NCI-H2196 (cell line): Measurements from ENCODE around the gene PXMP4.
A peak's percentile ranks its signal among the peaks of the same experiment; 100 is the strongest.

Experiments
- DNase-seq: peaks from one replicate; lab custom pipeline; 2025; ENCODE audit not compliant: unreplicated experiment; lab: John Stamatoyannopoulos, UW

Gene PXMP4

DNA sequence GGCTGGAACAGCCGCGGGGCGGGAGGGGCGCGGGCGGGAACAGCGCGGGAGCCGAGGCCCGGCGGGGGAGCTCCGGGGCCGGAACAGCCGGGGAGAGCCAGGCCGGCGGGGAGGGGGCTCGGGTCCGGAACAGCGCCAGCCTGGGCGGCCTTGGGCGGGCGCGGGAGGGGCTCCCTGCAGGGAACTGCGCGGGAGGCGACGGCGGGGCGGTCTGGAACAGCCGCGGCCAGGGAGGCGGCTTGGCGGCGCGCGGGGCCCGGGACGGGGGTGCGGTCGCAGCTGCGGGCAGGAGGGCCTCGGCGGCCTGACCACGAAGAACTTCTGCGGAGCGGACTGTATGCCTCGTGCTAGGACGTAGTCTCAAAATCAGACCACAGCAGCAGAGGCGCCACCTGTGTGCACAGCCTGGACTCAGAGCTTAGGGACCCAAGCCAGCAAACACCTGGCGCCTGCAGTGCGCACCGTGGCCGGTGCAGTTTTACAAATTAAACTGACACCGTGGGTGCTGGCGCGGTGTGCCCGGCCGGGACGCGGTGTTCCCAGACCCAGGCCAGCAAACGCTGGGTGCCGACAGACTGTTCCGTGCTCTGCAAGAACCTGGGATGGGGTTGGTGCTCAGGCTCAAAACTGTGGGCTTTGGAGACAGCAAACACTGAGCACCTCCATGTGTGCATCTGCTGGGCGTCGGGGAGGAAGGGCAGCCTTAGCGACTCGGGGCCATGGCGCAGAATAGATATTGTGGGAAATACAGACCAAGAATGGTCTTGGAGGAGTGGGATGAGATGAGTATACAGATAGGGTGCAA is 12.3 kb upstream of the PXMP4 start:
- DNase-seq = peak; percentile 98

DNA sequence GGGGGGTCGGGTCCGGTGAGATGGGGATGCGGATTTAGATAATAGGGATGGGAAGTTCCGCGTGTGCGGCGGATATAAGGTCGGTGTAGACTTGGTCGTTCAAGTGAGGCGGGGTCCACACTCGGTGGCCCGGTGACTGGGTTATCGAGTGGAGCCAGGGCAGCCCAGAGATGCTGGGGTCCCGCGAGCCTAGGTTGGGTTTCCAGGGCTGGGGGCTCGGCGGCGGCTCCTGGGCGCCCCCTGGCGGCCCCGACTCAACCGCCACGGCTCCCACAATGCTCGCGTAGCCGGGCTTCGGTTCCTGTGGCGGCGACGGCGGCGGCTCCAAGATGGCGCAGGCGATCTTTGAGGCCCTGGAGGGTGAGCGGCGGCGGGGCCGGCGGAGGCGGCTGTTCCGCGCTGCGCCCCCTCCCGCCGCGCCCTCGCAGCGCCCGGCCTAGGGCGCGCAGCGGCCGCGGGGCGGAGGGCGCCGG is 11.6 kb upstream of the PXMP4 start, which contains the start of gene ZNF341:
TSS of gene ZNF341 (plus strand) at position 304 of the 473 bp plus-strand sequence. CDS start at position 330, 26 bp downstream.
- DNase-seq = peak; percentile 98

DNA sequence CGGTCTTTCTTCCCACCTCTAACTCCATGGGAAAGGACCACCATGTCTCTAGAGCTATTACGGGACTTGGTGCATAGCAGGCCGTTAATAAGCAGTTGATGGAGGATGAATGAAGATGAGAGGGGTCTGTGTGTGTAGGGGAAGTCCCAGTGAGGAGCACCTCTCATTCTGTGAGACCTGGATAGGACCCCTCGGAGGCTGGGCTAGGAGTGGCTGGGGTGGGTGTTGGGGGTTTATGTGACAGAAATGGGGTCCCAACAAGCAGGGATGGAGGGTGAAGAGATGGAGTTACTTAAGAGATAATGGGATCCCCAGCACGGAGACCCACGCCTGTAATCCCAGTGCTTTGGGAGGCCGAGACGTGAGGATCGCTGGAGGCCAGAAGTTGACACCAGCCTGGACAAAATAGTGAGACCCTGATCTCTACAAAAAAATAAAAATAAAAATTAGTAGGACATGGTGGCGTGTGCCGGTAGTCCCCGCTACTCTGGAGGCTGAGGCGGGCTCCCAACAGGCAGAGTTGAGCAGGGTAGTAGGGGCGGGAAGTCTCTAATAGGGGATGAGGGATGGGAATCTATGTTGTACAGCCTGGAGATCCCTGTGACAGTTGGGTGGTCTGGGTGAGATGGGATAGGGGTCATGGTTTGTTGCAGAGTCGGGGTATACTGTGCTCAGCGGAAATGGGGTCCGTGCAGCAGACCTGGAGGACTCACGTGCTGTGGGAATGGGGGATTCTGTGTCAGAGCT is 11.0 kb upstream of the PXMP4 start:
- DNase-seq = no peak

DNA sequence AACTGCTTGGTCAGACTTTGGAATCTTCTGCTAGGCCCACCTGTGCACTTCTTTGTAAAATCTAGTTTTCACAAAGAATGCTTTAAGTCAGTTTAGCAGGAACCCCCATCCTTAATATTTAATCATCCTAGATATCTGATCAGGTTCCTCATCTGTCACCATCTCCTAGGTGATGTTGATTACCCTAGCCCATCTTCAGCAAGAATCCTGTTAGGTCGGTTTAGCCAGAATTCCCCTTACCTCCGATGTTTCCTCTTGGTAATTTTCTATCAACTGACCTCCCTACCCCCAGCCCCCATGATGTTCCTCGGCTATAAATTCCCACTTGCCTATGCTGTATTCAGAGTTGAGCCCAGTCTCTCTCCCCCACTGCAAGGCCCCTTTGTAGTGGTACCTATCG is 9.0 kb upstream of the PXMP4 start:
- no peak for DNase-seq

DNA sequence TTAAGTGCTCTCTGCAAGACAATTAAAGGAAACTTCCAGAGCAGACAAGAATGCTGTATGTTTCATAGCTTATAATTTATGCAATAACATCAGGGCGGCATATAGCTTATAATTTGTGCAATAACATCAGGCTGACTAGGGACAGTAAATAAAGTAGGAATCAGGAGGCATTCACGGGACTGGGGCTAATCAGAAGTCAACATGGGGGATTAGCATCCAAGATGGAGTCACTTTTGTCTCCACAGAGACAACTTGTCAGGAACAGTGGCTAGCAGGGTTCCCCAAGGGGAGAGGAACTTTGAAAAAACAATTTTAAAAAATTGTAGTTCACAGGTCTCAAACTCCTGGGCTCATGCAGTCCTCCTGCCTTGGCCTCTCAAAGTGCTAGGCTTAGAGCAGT is 8.4 kb upstream of the PXMP4 start:
- DNase-seq = no peak

DNA sequence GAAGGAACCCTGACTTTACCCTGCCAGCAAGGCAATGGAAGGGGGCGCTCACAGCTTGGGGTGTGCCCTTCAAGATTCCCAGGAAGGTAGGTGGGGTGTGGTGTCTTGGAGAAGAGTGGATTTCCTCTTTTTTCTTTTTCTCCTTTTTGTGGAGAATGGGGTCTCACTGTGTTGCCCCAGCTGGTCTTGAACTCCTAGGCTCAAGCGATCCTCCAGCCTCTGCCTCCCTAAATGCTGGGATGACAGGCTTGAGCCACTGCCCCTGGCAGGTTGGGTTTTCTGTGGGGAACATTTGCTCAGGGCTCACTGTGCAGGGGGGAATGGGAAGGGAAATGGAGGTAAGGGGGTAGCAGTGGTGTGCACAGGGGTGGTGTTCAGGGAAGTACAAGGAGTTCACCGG is 7.7 kb upstream of the PXMP4 start:
- DNase-seq = no peak

DNA sequence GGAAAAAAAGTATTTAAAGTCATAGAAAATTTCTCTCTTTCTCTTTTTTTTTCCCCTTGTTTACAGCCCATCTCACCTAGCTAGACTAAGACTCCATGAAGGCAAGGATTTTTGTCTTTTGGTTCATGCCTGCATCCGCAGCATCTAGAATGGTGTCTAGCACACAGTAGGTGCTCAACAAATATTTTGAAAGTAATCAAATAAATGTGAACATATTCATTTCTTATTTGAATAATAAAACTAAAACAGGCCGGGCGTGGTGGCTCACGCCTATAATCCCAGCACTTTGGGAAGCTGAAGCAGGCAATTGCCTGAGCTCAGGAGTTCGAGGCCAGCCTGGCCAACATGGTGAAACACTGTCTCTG is 7.0 kb upstream of the PXMP4 start:
- no peak for DNase-seq

DNA sequence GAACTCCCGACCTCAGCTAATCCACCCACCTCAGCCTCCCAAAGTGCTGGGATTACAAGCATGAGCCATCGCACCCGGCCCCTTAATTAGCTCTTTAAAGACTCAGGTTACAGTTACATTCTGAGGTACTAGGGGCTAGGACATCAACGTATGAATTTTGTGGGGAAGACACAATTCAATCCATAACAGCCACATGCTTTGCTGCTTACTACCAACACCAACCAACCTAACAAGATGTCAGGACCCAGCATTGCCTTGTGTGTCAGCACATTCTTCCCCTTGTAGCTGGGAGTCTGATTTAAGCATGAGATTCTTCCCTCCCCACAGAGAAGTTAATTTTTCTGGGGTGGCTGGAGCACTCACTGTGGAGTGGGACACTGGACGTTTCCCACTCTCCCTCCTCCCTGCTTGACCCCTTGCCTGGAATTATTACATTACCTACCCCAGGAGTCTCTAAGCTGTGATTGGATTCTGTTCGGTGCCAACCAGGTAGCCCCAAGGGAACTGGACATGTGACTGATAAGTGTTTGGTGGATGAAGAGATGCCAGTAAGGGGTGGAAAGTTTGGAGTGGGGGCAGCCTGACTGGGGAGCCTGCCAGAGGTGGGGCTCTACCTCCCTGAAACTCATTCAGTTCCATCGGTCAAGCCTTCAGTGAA is 5.6 kb upstream of the PXMP4 start:
- no peak for DNase-seq

DNA sequence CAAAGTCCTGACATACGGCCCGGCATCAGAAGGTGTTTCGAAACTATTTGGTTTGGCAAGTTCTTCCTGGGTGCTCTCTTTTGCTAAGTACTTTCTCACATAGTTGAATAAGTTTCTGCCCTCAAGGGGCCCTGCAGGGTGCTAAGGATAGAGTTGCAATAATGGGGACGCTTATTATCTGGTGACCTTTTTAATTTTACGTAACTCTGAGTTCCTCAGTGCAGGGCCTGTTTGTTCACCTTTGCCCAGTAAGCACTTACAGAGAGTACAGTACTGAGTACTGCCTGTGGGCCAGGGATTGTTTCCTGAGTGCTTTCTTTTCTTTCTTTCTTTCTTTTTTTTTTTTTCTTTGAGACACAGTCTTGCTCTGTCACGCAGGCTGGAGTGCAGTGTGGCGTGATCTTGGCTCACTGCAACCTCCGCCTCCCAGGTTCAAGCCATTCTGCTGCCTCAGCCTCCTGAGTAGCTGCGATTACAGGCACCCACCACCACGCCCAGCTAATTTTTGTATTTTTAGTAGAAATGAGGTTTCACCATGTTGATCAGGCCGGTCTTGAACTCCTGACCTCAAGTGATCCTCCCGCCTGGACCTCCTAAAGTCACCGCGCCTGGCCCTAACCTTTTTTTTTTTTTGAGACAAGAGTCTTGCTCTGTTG is 4.5 kb upstream of the PXMP4 start:
- DNase-seq = no peak

DNA sequence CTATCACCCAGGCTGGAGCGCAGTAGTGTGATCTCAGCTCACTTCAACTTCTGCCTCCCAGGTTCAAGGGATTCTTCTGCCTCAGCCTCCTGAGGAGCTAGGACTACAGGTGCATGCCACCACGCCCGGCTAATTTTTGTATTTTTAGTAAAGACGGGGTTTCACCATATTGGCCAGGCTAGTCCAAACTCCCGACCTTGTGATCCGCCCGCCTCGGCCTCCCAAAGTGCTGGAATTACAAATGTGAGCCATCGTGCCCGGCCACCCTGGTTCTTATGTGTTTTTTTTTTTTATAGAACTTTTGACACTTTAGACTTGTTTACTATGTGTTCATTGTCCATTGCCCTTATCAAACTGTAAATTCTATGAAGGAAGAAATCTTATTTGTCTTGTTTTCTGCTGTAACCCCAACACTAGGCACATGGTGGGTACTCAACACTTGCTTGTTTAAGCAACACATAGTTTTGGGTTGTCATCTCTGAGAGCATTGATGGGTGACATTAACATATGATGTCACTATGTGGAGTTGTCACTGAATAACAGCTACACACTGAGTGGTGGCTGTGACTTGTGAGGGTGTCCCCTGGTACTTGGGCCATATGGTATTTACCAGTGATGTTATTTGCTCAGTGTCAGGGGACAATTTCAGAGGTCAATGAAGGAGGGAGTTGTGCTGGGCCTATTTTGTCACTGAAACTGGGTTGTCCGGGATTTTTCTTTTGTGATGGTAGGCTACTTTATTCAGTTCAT is 1.5 kb upstream of the PXMP4 start:
- no peak for DNase-seq

DNA sequence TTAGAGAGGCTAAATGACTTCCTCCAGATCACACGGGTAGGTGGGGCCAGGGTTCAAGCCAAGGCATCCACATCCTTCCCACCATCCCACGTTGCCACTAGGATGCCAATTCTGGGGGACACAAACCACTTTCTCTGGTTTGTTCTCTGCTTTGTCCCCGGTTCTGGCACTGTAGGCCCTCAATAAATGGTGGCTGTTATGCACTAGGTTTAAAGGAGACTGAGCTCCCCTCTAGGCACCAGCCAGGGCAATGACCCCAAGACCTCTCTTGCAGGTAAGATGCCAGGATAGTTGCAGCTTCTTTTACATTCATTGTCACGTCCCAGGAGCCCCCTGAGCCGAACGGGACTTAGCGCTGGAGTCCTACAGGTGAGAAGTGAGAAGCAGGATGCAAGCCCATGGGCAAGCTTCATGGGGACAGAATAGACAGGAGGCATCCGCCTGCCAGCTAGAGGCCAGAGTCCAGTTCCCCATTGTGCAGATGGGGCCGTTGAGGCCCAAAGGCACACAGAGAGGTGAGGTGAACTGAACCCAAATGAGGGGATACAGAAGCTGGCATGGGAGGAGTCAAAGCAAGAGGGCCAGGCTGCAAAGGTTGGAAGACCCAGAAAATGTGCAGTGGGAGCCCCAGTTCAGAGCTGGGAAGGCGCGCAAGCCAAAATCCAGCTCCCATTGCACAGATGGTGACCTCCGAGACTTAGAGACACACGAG is 677 bp downstream of the PXMP4 start:
- DNase-seq = no peak

DNA sequence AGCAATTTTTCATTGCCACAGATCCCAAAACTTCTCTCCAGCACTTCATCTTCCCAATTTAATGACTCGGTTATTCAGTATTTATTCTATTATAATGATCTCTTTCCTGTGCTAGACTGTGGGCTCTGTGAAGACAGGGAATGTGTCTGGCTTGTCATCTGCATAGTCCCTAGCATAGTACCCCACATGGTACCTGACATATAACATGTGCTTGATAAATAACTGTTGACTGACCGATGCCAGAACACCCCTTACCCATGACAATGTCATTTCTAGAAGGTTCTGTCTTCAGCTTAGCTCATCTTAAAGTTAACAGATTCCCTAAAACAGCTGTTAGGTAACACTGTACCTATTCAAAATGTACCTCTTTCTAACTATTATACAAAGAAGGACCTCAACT is 3.6 kb downstream of the PXMP4 start:
- DNase-seq = no peak

DNA sequence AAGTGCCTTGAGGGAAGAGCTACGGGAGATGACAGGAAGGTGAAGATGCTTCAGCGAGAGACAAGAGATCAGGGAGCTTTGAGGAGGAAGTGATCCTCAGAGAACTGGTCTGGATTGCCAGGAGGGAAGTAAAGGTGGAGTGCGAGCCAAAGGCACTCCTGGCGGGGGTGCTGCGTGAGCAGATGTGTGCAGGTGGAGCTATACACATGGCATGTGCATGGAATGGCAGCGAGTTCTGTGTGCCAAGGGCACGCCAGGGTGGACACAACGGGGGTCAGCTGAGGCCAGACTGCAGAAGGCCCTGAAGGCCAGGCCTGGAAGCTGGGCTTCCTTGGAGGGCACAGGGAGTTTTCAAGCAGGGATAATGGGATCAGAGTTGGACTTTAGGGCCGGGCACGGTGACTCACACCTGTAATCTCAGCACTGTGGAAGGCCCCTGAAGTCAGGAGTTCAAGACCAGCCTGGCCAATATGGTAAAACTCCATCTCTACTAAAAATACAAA is 6.2 kb downstream of the PXMP4 start:
- DNase-seq = no peak

DNA sequence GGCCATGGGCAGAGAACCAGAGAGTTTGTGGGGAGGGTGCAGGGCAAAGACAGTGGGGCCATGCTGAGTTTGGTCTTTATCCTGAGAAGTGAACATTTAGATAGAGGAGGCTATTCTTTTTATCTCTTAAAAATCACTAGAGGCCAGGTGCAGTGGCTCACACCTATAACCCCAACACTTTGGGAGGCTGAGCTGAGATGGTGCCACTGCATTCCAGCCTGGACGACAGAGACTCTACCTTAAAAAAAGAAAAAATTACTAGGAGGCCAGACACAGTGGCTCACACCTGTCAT is 8.7 kb downstream of the PXMP4 start:
- DNase-seq = no peak

DNA sequence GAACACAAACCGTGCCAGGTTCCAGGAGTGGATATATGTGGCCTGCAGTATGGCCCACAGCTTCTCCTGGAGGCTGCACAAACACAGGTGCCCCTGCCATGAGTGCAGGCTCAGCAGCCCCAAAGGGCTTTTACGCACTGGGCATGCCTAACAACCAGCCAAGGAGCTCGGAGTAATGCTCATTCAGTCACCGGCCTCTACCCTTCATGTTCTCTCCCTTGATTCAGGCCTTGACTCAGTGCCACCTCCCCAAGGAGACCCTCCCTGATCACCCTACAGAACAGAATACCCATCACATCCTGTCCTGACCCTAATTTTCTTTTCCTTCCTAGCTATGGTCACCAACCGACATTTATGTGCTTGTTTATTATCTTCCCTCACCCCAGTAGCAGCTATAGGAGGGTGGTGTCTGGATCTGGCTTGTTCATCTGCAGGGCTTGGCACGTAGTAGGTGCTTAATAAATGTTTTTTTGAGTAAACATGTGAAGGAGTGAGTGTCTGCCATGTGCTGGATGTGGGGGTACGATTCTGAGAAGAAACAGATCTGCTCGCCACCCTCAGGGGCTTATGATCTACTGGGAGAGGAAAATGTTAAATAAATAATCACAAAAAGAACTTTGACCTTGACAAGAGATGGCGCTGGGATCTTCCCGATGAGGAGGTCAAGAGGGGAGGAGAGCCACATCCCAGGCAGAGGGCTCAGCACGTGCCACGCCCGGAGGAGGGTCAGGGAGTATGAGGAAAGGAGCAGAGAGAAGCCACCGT is 9.2 kb downstream of the PXMP4 start:
- DNase-seq = no peak

DNA sequence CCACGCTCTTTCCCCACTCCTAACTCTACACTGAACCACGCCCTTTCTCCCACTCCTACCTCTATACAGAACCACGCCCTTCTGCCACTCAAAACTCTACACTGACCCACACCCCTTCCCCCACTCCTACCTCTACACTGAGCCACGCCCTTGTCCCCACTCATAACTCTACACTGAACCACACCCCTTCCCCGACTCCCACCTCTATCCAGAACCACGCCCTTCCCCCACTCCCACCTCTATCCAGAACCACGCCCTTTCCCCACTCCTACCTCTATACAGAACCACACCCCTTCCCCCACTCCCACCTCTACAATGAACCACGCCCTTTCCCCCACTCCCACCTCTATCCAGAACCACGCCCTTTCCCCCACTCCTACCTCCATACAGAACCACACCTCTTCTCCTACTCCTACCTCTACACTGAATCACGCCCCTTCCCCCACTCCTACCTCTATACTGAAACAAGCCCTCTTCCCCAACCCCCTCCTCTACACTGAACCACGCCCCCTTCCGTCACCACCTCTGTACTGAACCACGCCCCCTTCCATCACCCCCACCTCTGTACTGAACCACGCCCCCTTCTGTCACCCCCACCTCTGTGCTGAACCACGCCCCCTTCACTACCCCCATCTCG is 10.1 kb downstream of the PXMP4 start:
- no peak for DNase-seq

DNA sequence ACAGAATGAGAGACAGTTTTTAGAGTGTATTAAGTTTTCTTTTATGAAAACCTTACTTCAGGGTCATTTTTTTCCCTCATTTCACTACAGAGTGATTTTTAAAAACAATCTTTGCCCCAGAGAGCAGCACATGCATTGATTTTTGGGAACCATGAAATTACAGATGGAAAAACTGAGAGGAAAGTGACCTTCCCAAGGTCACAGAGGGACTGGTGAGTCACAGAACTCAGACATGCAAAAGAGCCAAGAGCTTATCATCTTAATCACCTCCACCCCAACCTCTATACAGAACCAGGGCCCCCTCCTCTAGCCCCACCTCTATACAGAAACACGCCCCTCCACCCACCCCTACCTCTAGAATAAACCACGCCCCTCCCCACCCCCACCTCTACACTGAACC is 10.7 kb downstream of the PXMP4 start:
- no peak for DNase-seq

DNA sequence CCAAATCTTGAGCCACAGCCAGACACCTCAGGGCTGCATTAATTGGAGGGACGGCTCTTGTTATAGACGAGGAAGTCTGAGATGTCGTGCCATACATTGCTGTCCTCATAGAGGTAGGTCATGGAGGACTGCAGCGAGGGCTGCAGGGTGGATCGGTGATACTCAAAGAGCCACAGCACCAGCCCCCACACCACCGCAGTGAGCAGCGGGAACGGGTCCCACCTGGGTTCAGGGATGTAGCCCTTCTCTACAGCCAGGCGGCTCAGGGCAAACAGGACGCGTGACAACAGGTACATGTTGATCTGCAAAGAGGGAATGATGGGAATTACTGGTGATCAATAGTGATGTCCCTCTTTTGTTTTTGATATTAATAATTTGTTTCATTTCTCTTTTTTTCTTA is 12.4 kb downstream of the PXMP4 start:
- no peak for DNase-seq
